Neural progenitor cell (in vitro differentiated cells): ENCODE data around the gene CDK18. TPM values are rescaled to one million over a fixed set of nuclear protein-coding genes. Genes with fewer than 3 reads are reported as not detected.
A peak's percentile ranks its signal among the peaks of the same experiment; 100 is the strongest.

Experiments
- DNase-seq: peaks from one replicate; pipeline ENCODE4 v3.0.0-alpha.2; 2016; ENCODE audit warnings: low spot score
- H2AFZ ChIP-seq: fragments of 200-600 bp; sonication (generic); replicated peaks from 2 replicates; pipeline ENCODE4 v1.6.1; 2016; ENCODE audit warnings: antibody characterized with exemption
- H3F3A ChIP-seq: fragments of 200-600 bp; sonication (generic); 2 replicates; pipeline ENCODE4 v1.6.1; 2016; ENCODE audit warnings: antibody characterized with exemption, low read depth
- H3K27ac ChIP-seq: fragments of 200-600 bp; sonication (generic); 2 replicates; pipeline ENCODE4 v1.5.1; 2016; ENCODE audit warnings: mild to moderate bottlenecking
- H3K27me3 ChIP-seq: fragments of 200-600 bp; sonication (generic); 2 replicates; pipeline ENCODE4 v1.6.1; 2016; ENCODE audit warnings: mild to moderate bottlenecking, moderate library complexity
- H3K36me3 ChIP-seq: fragments of 200-600 bp; sonication (generic); 2 replicates; pipeline ENCODE4 v1.5.1; 2016
- H3K4me1 ChIP-seq: fragments of 200-600 bp; sonication (generic); 2 replicates; pipeline ENCODE4 v1.6.1; 2016; ENCODE audit warnings: mixed run types
- H3K4me2 ChIP-seq: fragments of 200-600 bp; sonication (generic); 2 replicates; pipeline ENCODE4 v1.6.1; 2016
- H3K4me3 ChIP-seq: fragments of 200-600 bp; sonication (generic); 2 replicates; pipeline ENCODE4 v1.5.1; 2016
- H3K79me2 ChIP-seq: fragments of 200-600 bp; sonication (generic); 2 replicates; pipeline ENCODE4 v1.6.1; 2016; ENCODE audit warnings: low read depth
- H3K9ac ChIP-seq: fragments of 200-600 bp; sonication (generic); 2 replicates; pipeline ENCODE4 v1.6.1; 2016
- H3K9me3 ChIP-seq: fragments of 200-600 bp; sonication (generic); 2 replicates; pipeline ENCODE4 v1.5.1; 2016; ENCODE audit warnings: low read depth
- H4K20me1 ChIP-seq: fragments of 200-600 bp; sonication (generic); 2 replicates; pipeline ENCODE4 v1.6.1; 2016; ENCODE audit warnings: low read depth
- H3K27ac Mint-ChIP-seq: 3 replicates; pipeline ENCODE4 v1.8.0; 2021; ENCODE audit warnings: mixed read lengths
- H3K27me3 Mint-ChIP-seq: 2 replicates; pipeline ENCODE4 v1.8.0; 2022; ENCODE audit warnings: low read depth, mild to moderate bottlenecking, inconsistent platforms, moderate library complexity, mixed read lengths; ENCODE audit not compliant: insufficient read depth
- H3K36me3 Mint-ChIP-seq: 3 replicates; pipeline ENCODE4 v1.8.0; 2021; ENCODE audit warnings: mixed read lengths
- H3K4me1 Mint-ChIP-seq: 3 replicates; pipeline ENCODE4 v1.8.0; 2021; ENCODE audit warnings: mixed read lengths
- H3K4me3 Mint-ChIP-seq: 3 replicates; pipeline ENCODE4 v1.8.0; 2021; ENCODE audit warnings: mild to moderate bottlenecking, moderate library complexity, mixed read lengths
- H3K9me3 Mint-ChIP-seq: 3 replicates; pipeline ENCODE4 v1.8.0; 2020; ENCODE audit warnings: mixed read lengths
- EZH2 ChIP-seq: fragments of 200-600 bp; sonication (generic); IDR thresholded peaks from 2 replicates; pipeline ENCODE4 v1.6.1; 2017; ENCODE audit warnings: antibody characterized with exemption, mild to moderate bottlenecking, moderate library complexity
- EZH2phosphoT487 ChIP-seq: fragments of 200-600 bp; sonication (generic); IDR thresholded peaks from 2 replicates; pipeline ENCODE4 v1.6.1; 2017; ENCODE audit warnings: antibody characterized with exemption
- total RNA-seq: library from RNA; depleted of rRNA; stranded (reverse); fragments of >200 nt; gene quantifications from 2 replicates; pipeline ENCODE4 v1.2.3, GENCODE V29; 2015; ENCODE audit warnings: low replicate concordance
- TF ChIP-seq, protein P1 (sequence below): fragments of 200-600 bp; sonication (generic); IDR thresholded peaks from 2 replicates; pipeline ENCODE4 v1.5.1; 2017; ENCODE audit warnings: antibody characterized with exemption, mild to moderate bottlenecking

The CDK18 gene
- total RNA-seq, 1 donor from 2014 or later = 14.1 TPM

DNA sequence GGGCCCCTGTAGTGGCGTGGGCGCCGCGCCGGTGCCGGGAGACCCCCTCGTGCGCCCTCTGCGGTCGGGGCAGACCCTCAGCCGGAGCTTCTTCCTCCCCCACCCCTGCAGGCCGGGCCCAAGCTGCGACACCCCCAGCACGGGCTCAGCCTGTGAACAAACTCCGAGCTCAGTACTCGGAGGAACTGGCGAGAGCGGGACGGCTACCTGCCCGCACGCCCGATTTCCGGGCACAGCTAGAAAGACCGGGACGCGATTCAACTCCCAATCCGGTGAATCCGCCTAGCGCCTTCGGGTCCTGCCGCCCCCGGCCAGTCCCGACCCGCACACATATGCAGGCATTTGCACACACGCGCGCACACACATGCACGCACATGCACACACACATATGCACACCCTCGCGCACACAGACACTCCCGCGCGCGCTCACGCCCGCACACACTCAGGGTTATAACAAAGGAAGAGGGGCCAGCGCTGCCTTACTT, 48.0 kb upstream of the CDK18 start:
- TF ChIP-seq EZH2 (no peak), EZH2phosphoT487 (no peak)
- TF ChIP-seq, protein P1, sequence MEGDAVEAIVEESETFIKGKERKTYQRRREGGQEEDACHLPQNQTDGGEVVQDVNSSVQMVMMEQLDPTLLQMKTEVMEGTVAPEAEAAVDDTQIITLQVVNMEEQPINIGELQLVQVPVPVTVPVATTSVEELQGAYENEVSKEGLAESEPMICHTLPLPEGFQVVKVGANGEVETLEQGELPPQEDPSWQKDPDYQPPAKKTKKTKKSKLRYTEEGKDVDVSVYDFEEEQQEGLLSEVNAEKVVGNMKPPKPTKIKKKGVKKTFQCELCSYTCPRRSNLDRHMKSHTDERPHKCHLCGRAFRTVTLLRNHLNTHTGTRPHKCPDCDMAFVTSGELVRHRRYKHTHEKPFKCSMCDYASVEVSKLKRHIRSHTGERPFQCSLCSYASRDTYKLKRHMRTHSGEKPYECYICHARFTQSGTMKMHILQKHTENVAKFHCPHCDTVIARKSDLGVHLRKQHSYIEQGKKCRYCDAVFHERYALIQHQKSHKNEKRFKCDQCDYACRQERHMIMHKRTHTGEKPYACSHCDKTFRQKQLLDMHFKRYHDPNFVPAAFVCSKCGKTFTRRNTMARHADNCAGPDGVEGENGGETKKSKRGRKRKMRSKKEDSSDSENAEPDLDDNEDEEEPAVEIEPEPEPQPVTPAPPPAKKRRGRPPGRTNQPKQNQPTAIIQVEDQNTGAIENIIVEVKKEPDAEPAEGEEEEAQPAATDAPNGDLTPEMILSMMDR = peak; percentile 35
- Mint-ChIP-seq H3K36me3 (peaks cover 5% of the 10 kb centered on the region), H3K9me3 (no peaks in the 10 kb centered on the region), H3K4me3 (peak overlapping the region; percentile 95), H3K27me3 (peaks cover 14% of the 10 kb centered on the region), H3K27ac (peak overlapping the region; percentile 88), H3K4me1 (peaks cover 46% of the 10 kb centered on the region)
- peak overlapping the region; percentile 81 for H3K27ac ChIP-seq
- peak; percentile 72 for DNase-seq
- peaks cover under 1% of the 10 kb centered on the region for H3K27me3 ChIP-seq
- peaks cover 84% of the 10 kb centered on the region for H3F3A ChIP-seq
- H4K20me1 ChIP-seq = peaks cover 60% of the 10 kb centered on the region
- no peak overlapping the region for H2AFZ ChIP-seq
- no peaks in the 10 kb centered on the region for H3K36me3 ChIP-seq
- H3K4me3 ChIP-seq = peak overlapping the region; percentile 85
- no peaks in the 10 kb centered on the region for H3K9me3 ChIP-seq
- H3K79me2 ChIP-seq = peaks cover 41% of the 10 kb centered on the region
- peak overlapping the region; percentile 29 for H3K9ac ChIP-seq
- H3K4me2 ChIP-seq = peak overlapping the region; percentile 86
- peaks cover 52% of the 10 kb centered on the region for H3K4me1 ChIP-seq

DNA sequence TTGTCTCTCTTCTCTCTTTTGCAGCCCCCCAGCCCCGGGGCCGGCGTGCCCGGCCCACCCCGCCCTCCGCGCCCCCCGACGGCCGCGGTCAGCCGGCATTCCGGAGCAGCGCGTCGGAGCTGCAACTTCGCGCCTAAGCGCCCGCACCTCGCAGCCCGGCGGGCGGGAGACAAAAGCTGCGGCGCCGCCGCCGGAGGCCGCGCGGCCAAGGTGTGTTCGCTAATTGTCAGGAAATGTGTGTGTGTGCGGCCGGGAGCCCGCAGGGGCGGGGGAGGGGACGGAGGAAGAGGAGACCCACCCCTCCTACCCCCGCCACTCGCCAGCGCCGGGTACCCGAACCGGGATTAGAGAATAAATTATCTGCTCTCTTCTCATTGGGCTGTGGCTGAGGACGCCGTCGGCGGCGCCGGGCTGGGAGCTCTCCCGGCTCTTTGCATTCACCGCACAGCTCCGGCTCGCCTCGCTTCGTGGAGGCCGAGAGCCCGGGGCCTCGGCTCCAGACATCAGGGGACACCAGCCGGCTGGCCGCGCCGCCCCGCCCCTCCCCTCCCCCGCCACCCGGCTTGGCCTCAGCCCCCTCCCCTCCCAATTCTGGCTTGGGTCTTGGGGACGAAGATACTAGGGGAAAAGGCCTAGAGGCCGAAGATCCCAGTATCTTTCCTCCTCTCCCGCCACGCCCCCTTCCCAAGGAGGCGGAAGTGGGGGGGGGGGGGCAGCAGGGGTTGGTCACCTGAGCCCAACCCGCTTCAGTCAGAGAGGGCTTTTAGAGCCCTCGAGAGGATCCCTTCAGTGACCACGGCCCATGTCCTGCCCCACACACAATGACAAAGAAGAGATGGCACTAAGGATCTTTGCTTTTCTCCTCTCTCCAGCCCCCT, 47.4 kb upstream of the CDK18 start:
- no peaks in the 10 kb centered on the region for H3K9me3 Mint-ChIP-seq
- Histone ChIP-seq H3F3A (peaks cover 77% of the 10 kb centered on the region), H3K9me3 (no peaks in the 10 kb centered on the region), H3K79me2 (peaks cover 41% of the 10 kb centered on the region), H3K4me1 (peaks cover 45% of the 10 kb centered on the region), H3K4me2 (peak overlapping the region; percentile 86), H3K36me3 (no peaks in the 10 kb centered on the region), H4K20me1 (peaks cover 54% of the 10 kb centered on the region), H3K27ac (peak overlapping the region; percentile 81), H3K27me3 (peaks cover 3% of the 10 kb centered on the region), H3K4me3 (peak overlapping the region; percentile 85), H2AFZ (no peak overlapping the region), H3K9ac (peak overlapping the region; percentile 29)
- peaks cover 5% of the 10 kb centered on the region for H3K36me3 Mint-ChIP-seq
- TF ChIP-seq EZH2phosphoT487 (peak; percentile 19), EZH2 (no peak)
- TF ChIP-seq, protein P1 = no peak
- DNase-seq = peak; percentile 93
- peak overlapping the region; percentile 23 for H3K27ac Mint-ChIP-seq
- peaks cover 10% of the 10 kb centered on the region for H3K27me3 Mint-ChIP-seq
- H3K4me3 Mint-ChIP-seq = peak overlapping the region; percentile 95
- H3K4me1 Mint-ChIP-seq = peaks cover 40% of the 10 kb centered on the region

DNA sequence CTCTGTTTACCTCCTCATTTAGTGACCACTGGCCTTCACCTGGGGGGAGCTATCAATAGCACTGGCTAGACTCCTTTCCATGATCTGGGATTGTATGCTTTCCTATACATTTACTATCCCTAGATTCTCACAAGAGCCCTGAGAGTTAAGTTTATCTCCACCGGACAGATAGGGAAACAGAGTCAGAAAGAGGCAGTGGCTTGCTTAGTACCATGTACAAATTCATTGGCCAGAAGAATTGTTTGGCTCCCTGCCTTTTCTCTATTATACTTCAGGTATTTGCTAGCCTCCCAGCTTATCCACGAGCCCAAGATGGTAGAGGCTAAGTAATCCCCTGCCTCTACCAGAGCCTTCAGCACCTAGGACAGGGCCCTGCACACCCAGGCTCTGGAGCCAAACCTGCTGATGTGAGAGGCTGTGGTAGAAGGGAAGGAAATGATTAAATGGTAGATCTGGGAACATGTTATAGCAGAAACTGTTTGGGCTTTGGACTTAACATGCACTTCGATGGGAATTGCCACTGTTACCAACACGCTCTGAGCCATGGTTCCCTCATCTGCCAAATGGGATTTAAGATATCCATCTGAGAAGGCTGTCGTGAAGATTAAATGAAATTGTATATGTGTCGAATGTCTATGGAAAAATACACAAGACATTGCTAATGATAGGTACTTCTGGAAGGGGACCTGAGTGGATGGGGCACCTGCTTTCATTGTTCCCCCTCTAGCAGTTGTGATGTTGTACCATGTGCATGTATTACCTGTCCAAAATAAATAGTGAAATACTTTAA, 45.5 kb upstream of the CDK18 start:
- peaks cover 21% of the 10 kb centered on the region for H3K4me1 Mint-ChIP-seq
- H3K9me3 Mint-ChIP-seq = no peaks in the 10 kb centered on the region
- no peaks in the 10 kb centered on the region for H3K36me3 ChIP-seq
- H3K4me3 ChIP-seq = no peak overlapping the region
- H3K36me3 Mint-ChIP-seq = peaks cover 5% of the 10 kb centered on the region
- H3K4me1 ChIP-seq = peaks cover 28% of the 10 kb centered on the region
- peaks cover 3% of the 10 kb centered on the region for H3K27me3 ChIP-seq
- no peak overlapping the region for H2AFZ ChIP-seq
- peaks cover 10% of the 10 kb centered on the region for H3K27me3 Mint-ChIP-seq
- H3K27ac ChIP-seq = no peak overlapping the region
- peaks cover 28% of the 10 kb centered on the region for H3K79me2 ChIP-seq
- DNase-seq = peak; percentile 90
- peaks cover 62% of the 10 kb centered on the region for H3F3A ChIP-seq
- H3K27ac Mint-ChIP-seq = no peak overlapping the region
- H3K9me3 ChIP-seq = no peaks in the 10 kb centered on the region
- H3K9ac ChIP-seq = no peak overlapping the region
- H4K20me1 ChIP-seq = peaks cover 35% of the 10 kb centered on the region
- TF ChIP-seq, protein P1 = no peak
- no peak overlapping the region for H3K4me3 Mint-ChIP-seq
- no peak overlapping the region for H3K4me2 ChIP-seq
